ENCODE results near the gene ATF7IP. TPM values are rescaled to one million over a fixed set of nuclear protein-coding genes. Genes with fewer than 3 reads are reported as not detected.

ATF7IP gene
- total RNA-seq, 4 donors from 2014 or later = 53.7 to 70.3 (median 56.3) TPM

DNA sequence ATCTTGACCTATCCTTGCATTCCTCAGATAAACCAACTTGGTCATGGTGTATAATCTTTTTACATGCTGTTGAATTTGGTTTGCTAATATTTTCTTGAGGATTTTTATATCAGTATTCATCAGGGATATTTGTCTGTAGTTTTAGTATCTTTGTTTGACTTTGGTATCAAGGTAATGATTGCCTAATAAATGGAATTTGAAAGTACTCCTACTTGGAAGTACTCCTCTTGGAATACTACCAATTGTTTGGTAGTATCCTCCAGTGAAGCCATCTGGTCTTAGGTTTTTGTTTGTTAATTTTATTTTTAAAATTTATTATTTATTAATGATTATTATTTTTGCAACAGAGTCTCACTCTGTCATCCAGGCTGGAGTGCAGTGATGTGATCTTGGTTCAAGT is 85.0 kb downstream of the ATF7IP start:
- TF ChIP-seq, protein P1, sequence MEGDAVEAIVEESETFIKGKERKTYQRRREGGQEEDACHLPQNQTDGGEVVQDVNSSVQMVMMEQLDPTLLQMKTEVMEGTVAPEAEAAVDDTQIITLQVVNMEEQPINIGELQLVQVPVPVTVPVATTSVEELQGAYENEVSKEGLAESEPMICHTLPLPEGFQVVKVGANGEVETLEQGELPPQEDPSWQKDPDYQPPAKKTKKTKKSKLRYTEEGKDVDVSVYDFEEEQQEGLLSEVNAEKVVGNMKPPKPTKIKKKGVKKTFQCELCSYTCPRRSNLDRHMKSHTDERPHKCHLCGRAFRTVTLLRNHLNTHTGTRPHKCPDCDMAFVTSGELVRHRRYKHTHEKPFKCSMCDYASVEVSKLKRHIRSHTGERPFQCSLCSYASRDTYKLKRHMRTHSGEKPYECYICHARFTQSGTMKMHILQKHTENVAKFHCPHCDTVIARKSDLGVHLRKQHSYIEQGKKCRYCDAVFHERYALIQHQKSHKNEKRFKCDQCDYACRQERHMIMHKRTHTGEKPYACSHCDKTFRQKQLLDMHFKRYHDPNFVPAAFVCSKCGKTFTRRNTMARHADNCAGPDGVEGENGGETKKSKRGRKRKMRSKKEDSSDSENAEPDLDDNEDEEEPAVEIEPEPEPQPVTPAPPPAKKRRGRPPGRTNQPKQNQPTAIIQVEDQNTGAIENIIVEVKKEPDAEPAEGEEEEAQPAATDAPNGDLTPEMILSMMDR (IDR thresholded peaks at IDR 0.05; ENCODE audit: low read depth) = no peak

- TF ChIP-seq, protein P1 (IDR thresholded peaks at IDR 0.05; ENCODE audit: low read depth) = no peak
Observed at GRCh38 chr12:14452336-14452735, 86.9 kb downstream of the ATF7IP start.

- TF ChIP-seq, protein P1 (IDR thresholded peaks at IDR 0.05; ENCODE audit: low read depth) = no peak
Observed at GRCh38 chr12:14452865-14453264, 87.4 kb downstream of the ATF7IP start.

- TF ChIP-seq, protein P1 (IDR thresholded peaks at IDR 0.05; ENCODE audit: low read depth) = no peak
Observed at GRCh38 chr12:14454098-14454907, 88.8 kb downstream of the ATF7IP start.

GRCh38 chr12:14460212-14460841 is 94.8 kb downstream of the ATF7IP start:
- TF ChIP-seq, protein P1 (IDR thresholded peaks at IDR 0.05; ENCODE audit: low read depth) = no peak

GRCh38 chr12:14471497-14471896 is 106.0 kb downstream of the ATF7IP start:
- TF ChIP-seq, protein P1 (IDR thresholded peaks at IDR 0.05; ENCODE audit: low read depth) = no peak

- TF ChIP-seq, protein P1 (IDR thresholded peaks at IDR 0.05; ENCODE audit: low read depth) = no peak
Observed at GRCh38 chr12:14473707-14474287, 108.3 kb downstream of the ATF7IP start.
